Measurements from ENCODE around the gene TRERF1. TPM values are rescaled to one million over a fixed set of nuclear protein-coding genes. Genes with fewer than 3 reads are reported as not detected.

Gene TRERF1
- polyA plus RNA-seq, 1 of the 3 experiments (the other 2 are of a cell fraction), result 3.6 TPM

- H3K79me2 ChIP-seq (ENCODE audit: insufficient read depth), result no peaks in the 10 kb centered on the region
- peak overlapping the region; percentile 35; the same call in 1 of the 2 replicates for H2AFZ ChIP-seq (ENCODE audit: low read depth)
- H3K4me1 ChIP-seq (ENCODE audit: control insufficient read depth in 1 of 2, insufficient read depth in 2 of 2, low read depth in 1 of 2, low read length in 1 of 2), result no peaks in the 10 kb centered on the region
- no peaks in the 10 kb centered on the region for H3F3A ChIP-seq (replicated peaks; ENCODE audit: insufficient read depth)
- H3K27me3 ChIP-seq (ENCODE audit: insufficient read depth), result no peaks in the 10 kb centered on the region
- POLR2A ChIA-PET, result no interaction called here
- TF ChIP-seq EZH2phosphoT487 (IDR thresholded peaks at IDR 0.05; ENCODE audit: borderline replicate concordance, low read depth), result no peak
- H3K36me3 ChIP-seq (replicated peaks in 1 of 2; ENCODE audit: control insufficient read depth in 1 of 2, insufficient read depth in 2 of 2, low read length in 1 of 2), result no peaks in the 10 kb centered on the region
- no peaks in the 10 kb centered on the region for H4K20me1 ChIP-seq (ENCODE audit: insufficient read depth)
- no peaks in the 10 kb centered on the region for H3K9me2 ChIP-seq
- no peak overlapping the region for H3K4me2 ChIP-seq
- no peaks in the 10 kb centered on the region for H3K9me3 ChIP-seq
- no peak overlapping the region for H3K4me3 ChIP-seq (ENCODE audit: low read depth in 2 of 2, low read length in 1 of 2)
- H3K27ac ChIP-seq (ENCODE audit: low read depth in 2 of 2, low read length in 1 of 2), result no peak overlapping the region
- no peak overlapping the region for H3K9ac ChIP-seq
- CTCF ChIA-PET, result no interaction called here
- no peak for DNase-seq
- 92% methylated on average over 1 of the region's 1 CpG for WGBS (ENCODE audit: low lambda C conversion rate)
Observed at GRCh38 chr6:42482174-42482573, 30.4 kb upstream of the TRERF1 start.

DNA sequence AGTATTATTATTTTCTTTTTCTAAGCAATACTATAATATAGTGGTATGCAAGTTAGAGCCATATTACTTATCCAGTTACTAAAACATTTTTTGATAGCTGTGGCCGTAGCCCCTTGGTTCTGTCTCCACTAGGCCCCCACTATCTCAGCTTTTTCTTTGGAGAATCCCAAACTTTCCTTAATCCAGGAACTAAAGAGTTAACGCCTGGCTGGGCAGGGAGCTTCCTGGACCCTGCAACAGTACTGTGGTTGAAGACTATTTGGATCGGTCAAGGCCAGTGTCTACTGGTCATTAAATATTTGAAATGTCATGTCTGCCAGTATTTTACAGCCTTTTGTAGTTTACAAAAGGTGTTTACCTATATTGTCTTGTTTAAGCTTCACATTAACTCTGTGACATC is 20.0 kb upstream of the TRERF1 start:
- ChIA-PET CTCF (interaction anchor here (1.2 kb wide), 1 partner anchor 76 kb away, joined by 5 read pairs; no protein-coding TSS in a partner anchor), POLR2A (no interaction called here)
- Histone ChIP-seq H3K9ac (no peak overlapping the region), H3K27me3 (ENCODE audit: insufficient read depth) (no peaks in the 10 kb centered on the region), H3K79me2 (ENCODE audit: insufficient read depth) (no peaks in the 10 kb centered on the region), H3K4me3 (ENCODE audit: low read depth in 2 of 2, low read length in 1 of 2) (no peak overlapping the region), H3K27ac (ENCODE audit: low read depth in 2 of 2, low read length in 1 of 2) (no peak overlapping the region), H3K4me1 (ENCODE audit: control insufficient read depth in 1 of 2, insufficient read depth in 2 of 2, low read depth in 1 of 2, low read length in 1 of 2) (no peaks in the 10 kb centered on the region), H3K36me3 (replicated peaks in 1 of 2; ENCODE audit: control insufficient read depth in 1 of 2, insufficient read depth in 2 of 2, low read length in 1 of 2) (no peaks in the 10 kb centered on the region), H3K9me3 (peaks cover 5% of the 10 kb centered on the region), H3K4me2 (no peak overlapping the region), H3F3A (replicated peaks; ENCODE audit: insufficient read depth) (no peaks in the 10 kb centered on the region), H3K9me2 (no peaks in the 10 kb centered on the region), H4K20me1 (ENCODE audit: insufficient read depth) (no peaks in the 10 kb centered on the region), H2AFZ (ENCODE audit: low read depth) (0 out of 2 replicates have a peak overlapping the region, but pooled peaks have one; percentile 22)
- 64% methylated on average over 3 of the region's 3 CpGs for WGBS (ENCODE audit: low lambda C conversion rate)
- DNase-seq, result no peak
- TF ChIP-seq GABPA (IDR thresholded peaks at IDR 0.05; ENCODE audit: low read depth), result no peak
- TF ChIP-seq MEF2A (IDR thresholded peaks at IDR 0.05; ENCODE audit: borderline replicate concordance, low read depth), result no peak
- TF ChIP-seq MXI1 (IDR thresholded peaks at IDR 0.05; ENCODE audit: low read depth, low read length), result no peak
- TF ChIP-seq YY1 (IDR thresholded peaks at IDR 0.05; ENCODE audit: low read depth), result no peak
- TF ChIP-seq USF2 (IDR thresholded peaks at IDR 0.05; ENCODE audit: borderline replicate concordance, low read depth, low read length), result no peak
- no peak for TF ChIP-seq NFIC (IDR thresholded peaks at IDR 0.05; ENCODE audit: borderline replicate concordance)
- TF ChIP-seq RFX5 (IDR thresholded peaks at IDR 0.05; ENCODE audit: low read length), result no peak
- TF ChIP-seq RCOR1 (IDR thresholded peaks at IDR 0.05; ENCODE audit: low read length), result no peak
- TF ChIP-seq EZH2phosphoT487 (IDR thresholded peaks at IDR 0.05; ENCODE audit: borderline replicate concordance, low read depth), result no peak
- no peak for TF ChIP-seq TAF1 (IDR thresholded peaks at IDR 0.05; ENCODE audit: borderline replicate concordance, low read depth, low read length)
- TF ChIP-seq, protein P1, sequence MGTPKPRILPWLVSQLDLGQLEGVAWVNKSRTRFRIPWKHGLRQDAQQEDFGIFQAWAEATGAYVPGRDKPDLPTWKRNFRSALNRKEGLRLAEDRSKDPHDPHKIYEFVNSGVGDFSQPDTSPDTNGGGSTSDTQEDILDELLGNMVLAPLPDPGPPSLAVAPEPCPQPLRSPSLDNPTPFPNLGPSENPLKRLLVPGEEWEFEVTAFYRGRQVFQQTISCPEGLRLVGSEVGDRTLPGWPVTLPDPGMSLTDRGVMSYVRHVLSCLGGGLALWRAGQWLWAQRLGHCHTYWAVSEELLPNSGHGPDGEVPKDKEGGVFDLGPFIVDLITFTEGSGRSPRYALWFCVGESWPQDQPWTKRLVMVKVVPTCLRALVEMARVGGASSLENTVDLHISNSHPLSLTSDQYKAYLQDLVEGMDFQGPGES (IDR thresholded peaks at IDR 0.05; ENCODE audit: low read depth, low read length), result no peak
- TF ChIP-seq, protein P2, sequence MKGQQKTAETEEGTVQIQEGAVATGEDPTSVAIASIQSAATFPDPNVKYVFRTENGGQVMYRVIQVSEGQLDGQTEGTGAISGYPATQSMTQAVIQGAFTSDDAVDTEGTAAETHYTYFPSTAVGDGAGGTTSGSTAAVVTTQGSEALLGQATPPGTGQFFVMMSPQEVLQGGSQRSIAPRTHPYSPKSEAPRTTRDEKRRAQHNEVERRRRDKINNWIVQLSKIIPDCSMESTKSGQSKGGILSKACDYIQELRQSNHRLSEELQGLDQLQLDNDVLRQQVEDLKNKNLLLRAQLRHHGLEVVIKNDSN (IDR thresholded peaks at IDR 0.05; ENCODE audit: borderline replicate concordance, low read depth), result no peak

All from SK-N-SH (cell line).